Stomach (tissue), 9 donors: ENCODE measurements around the gene ANKRD22. TPM values are rescaled to one million over a fixed set of nuclear protein-coding genes. Genes with fewer than 3 reads are reported as not detected.
"Not testable (repeated sequence)": the region's sequence is repeated elsewhere in the genome, so short reads cannot be mapped to it uniquely, and the experiment has no call there.

Source experiments
- DNase-seq, 2 donors: peaks; one replicate each; pipeline versions ENCODE4 v3.0.0 to v3.0.0-alpha.2; 2013 to 2019
- H3K27ac ChIP-seq, 5 donors: fragments of 200-600 bp in 4 of 5; sonication (generic) in 4 of 5; one replicate each; pipeline ENCODE4 v1.5.1; 2013 to 2019; ENCODE audit warnings: mild to moderate bottlenecking in 1 of 5, moderate library complexity in 1 of 5
- H3K27me3 ChIP-seq, 3 donors: fragments of 200-600 bp; sonication (generic); one replicate each; pipeline ENCODE4 v1.5.1; 2017 to 2019; ENCODE audit warnings: mixed run types in 1 of 3
- H3K36me3 ChIP-seq, 4 donors: fragments of 200-600 bp; sonication (generic); 1 replicate in 3 of 4; 2 replicates in 1 of 4; pipeline ENCODE4 v1.5.1; 2016 to 2019
- H3K4me1 ChIP-seq, 4 donors: fragments of 200-600 bp; sonication (generic); one replicate each; pipeline ENCODE4 v1.5.1; 2016 to 2019
- H3K4me3 ChIP-seq, 4 donors: fragments of 200-600 bp; sonication (generic) in 3 of 4; one replicate each; pipeline ENCODE4 v1.5.1; 2016 to 2019; ENCODE audit warnings: mild to moderate bottlenecking in 1 of 4
- H3K9me3 ChIP-seq, 4 donors: fragments of 200-600 bp; sonication (generic); one replicate each; pipeline ENCODE4 v1.5.1; 2016 to 2019
- CTCF ChIP-seq, 7 experiments: fragments of 450-650 bp in 4 of 7; fragments of 200-600 bp in 3 of 7; sonication (generic) in 3 of 7; IDR thresholded peaks; one replicate each; pipeline ENCODE4 v1.5.1; 2016 to 2019; ENCODE audit warnings: antibody characterized with exemption in 7 of 7, control low read depth in 2 of 7, mild to moderate bottlenecking in 1 of 7
- EP300 ChIP-seq: sonication (generic); formaldehyde crosslinking; IDR thresholded peaks from one replicate; pipeline ENCODE4 v1.6.1; 2017; ENCODE audit warnings: antibody characterized with exemption
- POLR2A ChIP-seq, 4 donors: fragments of 450-650 bp; IDR thresholded peaks; one replicate each; pipeline ENCODE4 v1.6.1; 2016; ENCODE audit warnings: antibody characterized with exemption in 4 of 4, control low read depth in 2 of 4, mild to moderate bottlenecking in 1 of 4, moderate library complexity in 1 of 4
- POLR2AphosphoS5 ChIP-seq, 3 donors: sonication (generic); formaldehyde crosslinking; IDR thresholded peaks; one replicate each; pipeline ENCODE4 v1.6.1; 2016; ENCODE audit warnings: antibody characterized with exemption in 3 of 3
- WGBS, 5 donors: extraction: QIAGEN DNeasy Blood & Tissue Kit in 3 of 5; methylation state at CpG; one replicate each; pipeline versions ENCODE4 v1.1.5 to v1.1.7; 2013 to 2018; 5-methylcytosine and 5-hydroxymethylcytosine counted together
- intact Hi-C: fragments of 100-400 bp; cut with DNase I; formaldehyde crosslinking; loops from one replicate; pipeline ENCODE4 v1.15.1; 2023; ENCODE audit warnings: low total_unique reads
- polyA plus RNA-seq, 3 donors: library from polyadenylated mRNA; stranded (reverse); fragments of 200-250 nt; gene quantifications; one replicate each; pipeline ENCODE4 v1.2.3, GENCODE V29; 2013
- total RNA-seq, 5 donors: library from RNA; depleted of rRNA; stranded (reverse); fragments of >200 nt; gene quantifications; one replicate each; pipeline versions ENCODE4 v1.1.0 to v1.2.3, GENCODE V29; 2014 to 2016
- donor health status: healthy with polysubstance abuse.
- donor health status: Bipolar disorder and iron deficiency.
- donor health status: healthy.

Gene ANKRD22
- total and polyA plus RNA-seq, 8 donors, result 6.4 to 63.9 (median 36.4) TPM

- TF ChIP-seq CTCF (IDR thresholded peaks at IDR 0.05) (no peak), POLR2AphosphoS5 (IDR thresholded peaks at IDR 0.05) (no peak), EP300 (no peak), POLR2A (IDR thresholded peaks at IDR 0.05) (no peak)
- H3K36me3 ChIP-seq, result no peaks in the 10 kb centered on the region
- H3K27me3 ChIP-seq, result no peaks in the 10 kb centered on the region
- H3K27ac ChIP-seq, result peak overlapping the region in 1 of 5 donors; percentile 8
- H3K9me3 ChIP-seq, result no peaks in the 10 kb centered on the region
- no peak for DNase-seq
- intact Hi-C loops, result loop anchor here (10.0 kb wide), 1 partner anchor 52 kb away; no protein-coding TSS in a partner anchor
- peaks cover 4 to 65% (median 16%) of the 10 kb centered on the region in 4 donors for H3K4me1 ChIP-seq
- H3K4me3 ChIP-seq, result no peak overlapping the region
Measured at GRCh38 chr10:88886557-88886956, 34.9 kb upstream of the ANKRD22 start.

GRCh38 chr10:88883448-88883809 is 31.8 kb upstream of the ANKRD22 start:
- H3K27ac ChIP-seq, result peak overlapping the region in 4 of 5 donors; percentile 20 to 98 (median 94)
- H3K27me3 ChIP-seq, result no peaks in the 10 kb centered on the region
- H3K4me1 ChIP-seq, result peaks cover 13 to 64% (median 26%) of the 10 kb centered on the region in 4 donors
- intact Hi-C loops, result loop anchor here (10.0 kb wide), 1 partner anchor 49 kb away; no protein-coding TSS in a partner anchor
- 43 to 55% (median 52%) methylated on average over 2 of the region's 2 CpGs for WGBS, 5 donors
- no peaks in the 10 kb centered on the region for H3K36me3 ChIP-seq
- no peak for DNase-seq
- TF ChIP-seq EP300 (no peak), CTCF (IDR thresholded peaks at IDR 0.05) (no peak), POLR2A (IDR thresholded peaks at IDR 0.05) (no peak)
- H3K4me3 ChIP-seq, result no peak overlapping the region
- no peaks in the 10 kb centered on the region for H3K9me3 ChIP-seq

- intact Hi-C loops, result loop anchor here (10.0 kb wide), 1 partner anchor 48 kb away; no protein-coding TSS in a partner anchor
- not testable (repeated sequence) for H3K27me3 ChIP-seq, H3K4me3 ChIP-seq, H3K9me3 ChIP-seq, H3K36me3 ChIP-seq
- 61 to 69% (median 63%) methylated on average over 8 of the region's 8 CpGs for WGBS, 5 donors
- Histone ChIP-seq H3K27ac (peak overlapping the region in 4 of 5 donors; percentile 93 to 98 (median 94)), H3K4me1 (peaks cover 13 to 60% (median 26%) of the 10 kb centered on the region in 4 donors)
- DNase-seq, result peak in 1 of 2 donors; percentile 41
Measured at GRCh38 chr10:88882646-88883447, 31.2 kb upstream of the ANKRD22 start.

- H3K4me1 ChIP-seq, result peaks cover 13 to 60% (median 26%) of the 10 kb centered on the region in 4 donors
Measured at GRCh38 chr10:88881922-88882645, 30.4 kb upstream of the ANKRD22 start.

More at GRCh38 chr10:88881922-88882645, 30.4 kb upstream of the ANKRD22 start:
- Histone ChIP-seq H3K36me3 (no peaks in the 10 kb centered on the region), H3K27ac (peak overlapping the region in 4 of 5 donors; percentile 93 to 98 (median 94)), H3K4me3 (peak overlapping the region in 2 of 4 donors; percentile 71 to 95), H3K27me3 (no peaks in the 10 kb centered on the region), H3K9me3 (no peaks in the 10 kb centered on the region)
- DNase-seq, result no peak
- intact Hi-C loops, result loop anchor here (10.0 kb wide), 1 partner anchor 47 kb away; no protein-coding TSS in a partner anchor
- WGBS, 5 donors, result 60 to 79% (median 69%) methylated on average over 5 of the region's 5 CpGs
- TF ChIP-seq CTCF (IDR thresholded peaks at IDR 0.05) (no peak), POLR2A (IDR thresholded peaks at IDR 0.05) (no peak), POLR2AphosphoS5 (IDR thresholded peaks at IDR 0.05) (no peak), EP300 (no peak)
